Neuronal stem cell (in vitro differentiated cells): ENCODE data around the gene APRT.

Source experiments
- DNase-seq: peaks from one replicate; pipeline ENCODE4 v3.0.0-alpha.2; 2013; ENCODE audit warnings: low spot score
- H2AFZ ChIP-seq: one replicate; pipeline ENCODE4 v1.6.1; 2013; ENCODE audit warnings: mild to moderate bottlenecking, low read length, inconsistent platforms
- H2AK5ac ChIP-seq: 2 replicates; pipeline ENCODE4 v1.6.1; 2013; ENCODE audit warnings: low read depth, mild to moderate bottlenecking, inconsistent platforms, low read length, moderate library complexity, mixed read lengths
- H2BK120ac ChIP-seq: 2 replicates; pipeline ENCODE4 v1.6.1; 2013; ENCODE audit warnings: low read depth, mild to moderate bottlenecking, inconsistent platforms, low read length, moderate library complexity, mixed read lengths
- H2BK12ac ChIP-seq: one replicate; pipeline ENCODE4 v1.6.1; 2013; ENCODE audit warnings: low read length, inconsistent platforms
- H2BK15ac ChIP-seq: 2 replicates; pipeline ENCODE4 v1.6.1; 2013; ENCODE audit warnings: mild to moderate bottlenecking, low read length, inconsistent platforms, mixed read lengths
- H2BK5ac ChIP-seq: one replicate; pipeline ENCODE4 v1.6.1; 2013; ENCODE audit warnings: inconsistent platforms, mild to moderate bottlenecking, low read length, moderate library complexity
- H3K14ac ChIP-seq: one replicate; pipeline ENCODE4 v1.6.1; 2013; ENCODE audit warnings: low read length, inconsistent platforms
- H3K18ac ChIP-seq: 2 replicates; pipeline ENCODE4 v1.6.1; 2013; ENCODE audit warnings: low read length, inconsistent platforms
- H3K23ac ChIP-seq: 2 replicates; pipeline ENCODE4 v1.6.1; 2013; ENCODE audit warnings: low read depth, mild to moderate bottlenecking, mixed read lengths, low read length, inconsistent platforms; ENCODE audit not compliant: poor library complexity
- H3K27ac ChIP-seq: replicated peaks from 3 replicates; pipeline ENCODE4 v1.5.1; 2013; ENCODE audit warnings: low read length, inconsistent platforms
- H3K27me3 ChIP-seq, 3 experiments: 2 replicates each; pipeline ENCODE4 v1.6.1; 2013; ENCODE audit warnings: low read length in 3 of 3, mild to moderate bottlenecking in 2 of 3, inconsistent platforms in 1 of 3, low read depth in 1 of 3, mixed read lengths in 1 of 3, moderate library complexity in 1 of 3; ENCODE audit not compliant: control insufficient read depth in 3 of 3, insufficient read depth in 3 of 3
- H3K36me3 ChIP-seq, 2 donors: replicated peaks in 1 of 2; 2 replicates each; pipeline ENCODE4 v1.6.1; 2013; ENCODE audit warnings: low read length in 2 of 2; ENCODE audit not compliant: control insufficient read depth in 2 of 2, insufficient read depth in 2 of 2
- H3K4ac ChIP-seq: 2 replicates; pipeline ENCODE4 v1.6.1; 2013; ENCODE audit warnings: inconsistent platforms, mild to moderate bottlenecking, low read length, moderate library complexity
- H3K4me1 ChIP-seq, 2 donors: 1 replicate in 1 of 2; 2 replicates in 1 of 2; pipeline ENCODE4 v1.6.1; 2013; ENCODE audit warnings: low read length in 2 of 2, low read depth in 1 of 2; ENCODE audit not compliant: control insufficient read depth in 2 of 2, insufficient read depth in 1 of 2
- H3K4me2 ChIP-seq: one replicate; pipeline ENCODE4 v1.6.1; 2013; ENCODE audit warnings: mild to moderate bottlenecking, low read length, inconsistent platforms; ENCODE audit not compliant: insufficient read depth, poor library complexity, severe bottlenecking
- H3K4me3 ChIP-seq, 2 donors: 2 replicates each; pipeline ENCODE4 v1.5.1; 2013; ENCODE audit warnings: low read length in 2 of 2, mild to moderate bottlenecking in 2 of 2, inconsistent platforms in 1 of 2, moderate library complexity in 1 of 2
- H3K79me1 ChIP-seq: one replicate; pipeline ENCODE4 v1.6.1; 2013; ENCODE audit warnings: low read depth, mild to moderate bottlenecking, inconsistent platforms, low read length, moderate library complexity
- H3K9ac ChIP-seq: one replicate; pipeline ENCODE4 v1.6.1; 2013; ENCODE audit warnings: mild to moderate bottlenecking, low read depth, low read length, inconsistent platforms; ENCODE audit not compliant: poor library complexity
- H3K9me3 ChIP-seq, 2 donors: replicated peaks in 1 of 2; 2 replicates each; pipeline versions ENCODE3 to v1.6.1; 2013; ENCODE audit warnings: low read length in 2 of 2, mild to moderate bottlenecking in 2 of 2, inconsistent platforms in 1 of 2, low read depth in 1 of 2, mixed read lengths in 1 of 2, moderate library complexity in 1 of 2; ENCODE audit not compliant: control insufficient read depth in 2 of 2, insufficient read depth in 1 of 2
- H4K8ac ChIP-seq: one replicate; pipeline ENCODE4 v1.6.1; 2013; ENCODE audit warnings: low read depth, mild to moderate bottlenecking, inconsistent platforms, low read length, moderate library complexity
- H4K91ac ChIP-seq: one replicate; pipeline ENCODE4 v1.6.1; 2013; ENCODE audit warnings: low read length, low read depth, mild to moderate bottlenecking, inconsistent platforms; ENCODE audit not compliant: poor library complexity
- WGBS, 2 donors: extraction: QIAGEN DNeasy Blood & Tissue Kit; methylation state at CpG; one replicate each; pipeline ENCODE4 v1.1.7; 2013; ENCODE audit warnings: missing lambda C conversion rate in 2 of 2, mixed read lengths in 1 of 2; ENCODE audit not compliant: insufficient read length in 2 of 2, insufficient replicate concordance in 1 of 2; ENCODE audit errors: extremely low coverage in 2 of 2; 5-methylcytosine and 5-hydroxymethylcytosine counted together

The APRT gene

DNA sequence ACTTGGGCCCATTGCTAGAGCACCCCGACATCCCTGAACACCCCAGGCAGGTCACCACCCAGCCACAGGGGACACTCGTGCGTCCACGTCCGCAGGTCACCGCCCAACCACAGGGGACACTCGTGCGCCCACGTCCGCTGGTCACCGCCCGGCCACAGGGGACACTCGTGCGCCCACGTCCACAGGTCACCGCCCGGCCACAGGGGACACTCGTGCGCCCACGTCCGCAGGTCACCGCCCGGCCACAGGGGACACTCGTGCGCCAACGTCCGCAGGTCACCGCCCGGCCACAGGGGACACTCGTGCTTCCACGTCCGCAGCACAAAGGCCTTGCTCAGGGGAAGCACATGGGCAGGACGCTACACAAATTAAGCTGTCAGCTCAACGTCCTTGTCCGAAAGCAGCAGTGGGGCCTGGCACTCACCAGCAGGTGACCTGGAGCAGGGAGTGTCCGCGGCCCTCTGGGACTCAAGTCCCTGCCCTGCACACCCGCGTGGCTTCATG lies 27.4 kb upstream of the APRT start:
- H2BK15ac ChIP-seq: no peak overlapping the region
- no peak overlapping the region for H3K4ac ChIP-seq
- H4K8ac ChIP-seq: no peak overlapping the region
- peak overlapping the region; percentile 17 for H3K18ac ChIP-seq
- H2AK5ac ChIP-seq: no peak overlapping the region
- H3K23ac ChIP-seq: peak overlapping the region; percentile 65
- no peak overlapping the region for H3K27ac ChIP-seq
- H3K14ac ChIP-seq: no peak overlapping the region
- peaks cover 0 to 9% of the 10 kb centered on the region in 2 donors for H3K36me3 ChIP-seq
- H3K4me2 ChIP-seq: no peak overlapping the region
- no peak overlapping the region for H2BK120ac ChIP-seq
- no peaks in the 10 kb centered on the region for H3K9me3 ChIP-seq
- H3K27me3 ChIP-seq: no peaks in the 10 kb centered on the region
- H4K91ac ChIP-seq: no peak overlapping the region
- H2BK12ac ChIP-seq: no peak overlapping the region
- H3K9ac ChIP-seq: no peak overlapping the region
- no peaks in the 10 kb centered on the region for H3K4me1 ChIP-seq
- H3K79me1 ChIP-seq: peaks cover 11% of the 10 kb centered on the region
- WGBS, 2 donors: no CpG with 5 or more reads among the region's 39 CpGs
- no peak overlapping the region for H2AFZ ChIP-seq
- DNase-seq: no peak
- no peak overlapping the region for H3K4me3 ChIP-seq
- no peak overlapping the region for H2BK5ac ChIP-seq

- DNase-seq: no peak
- Histone ChIP-seq H4K91ac (no peak overlapping the region), H3K14ac (no peak overlapping the region), H3K4me3 (no peak overlapping the region), H3K27me3 (no peaks in the 10 kb centered on the region), H2BK5ac (no peak overlapping the region), H3K36me3 (peaks cover 0 to 9% of the 10 kb centered on the region in 2 donors), H2BK120ac (no peak overlapping the region), H2BK12ac (no peak overlapping the region), H2AK5ac (no peak overlapping the region), H3K79me1 (peaks cover 11% of the 10 kb centered on the region), H3K4me2 (no peak overlapping the region), H3K23ac (peak overlapping the region; percentile 65), H2BK15ac (no peak overlapping the region), H3K4ac (no peak overlapping the region), H4K8ac (no peak overlapping the region), H3K4me1 (no peaks in the 10 kb centered on the region), H3K9me3 (no peaks in the 10 kb centered on the region), H2AFZ (no peak overlapping the region), H3K18ac (no peak overlapping the region), H3K27ac (no peak overlapping the region), H3K9ac (no peak overlapping the region)
- WGBS, 2 donors: no CpG with 5 or more reads among the region's 19 CpGs
These were observed 26.8 kb upstream of the APRT start for GRCh38 chr16:88838566-88838965.

DNA sequence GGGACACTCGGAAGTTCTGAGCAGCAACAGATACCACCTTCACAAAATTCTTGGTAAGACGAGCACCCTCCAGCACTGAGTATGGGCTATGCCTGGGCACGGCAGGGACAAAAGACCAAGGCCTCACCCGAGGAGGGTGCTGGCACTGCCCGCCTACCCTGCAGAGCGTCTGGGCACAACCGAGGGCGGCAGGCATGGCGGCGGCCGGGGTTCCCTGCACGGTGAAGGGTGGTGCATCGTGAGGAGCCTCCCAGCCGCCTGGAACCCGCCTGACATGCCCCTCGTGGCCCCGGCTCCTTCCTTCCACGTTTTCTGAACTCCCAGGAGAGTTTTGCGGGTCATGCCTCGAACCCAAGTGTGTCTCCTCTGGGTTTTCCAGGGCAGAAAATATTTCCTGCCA lies 26.1 kb upstream of the APRT start:
- Histone ChIP-seq H2BK120ac (no peak overlapping the region), H2AFZ (no peak overlapping the region), H3K4me2 (no peak overlapping the region), H2AK5ac (no peak overlapping the region), H4K8ac (no peak overlapping the region), H2BK5ac (no peak overlapping the region), H3K14ac (no peak overlapping the region), H3K27ac (no peak overlapping the region), H3K4ac (no peak overlapping the region), H2BK15ac (no peak overlapping the region), H3K79me1 (peaks cover 11% of the 10 kb centered on the region), H3K4me3 (no peak overlapping the region), H3K23ac (no peak overlapping the region), H3K18ac (no peak overlapping the region), H3K4me1 (no peaks in the 10 kb centered on the region), H2BK12ac (no peak overlapping the region), H3K36me3 (peaks cover 0 to 9% of the 10 kb centered on the region in 2 donors), H3K9me3 (no peaks in the 10 kb centered on the region), H3K9ac (no peak overlapping the region), H4K91ac (no peak overlapping the region), H3K27me3 (no peaks in the 10 kb centered on the region)
- WGBS, 2 donors: no CpG with 5 or more reads among the region's 20 CpGs
- DNase-seq: no peak

DNA sequence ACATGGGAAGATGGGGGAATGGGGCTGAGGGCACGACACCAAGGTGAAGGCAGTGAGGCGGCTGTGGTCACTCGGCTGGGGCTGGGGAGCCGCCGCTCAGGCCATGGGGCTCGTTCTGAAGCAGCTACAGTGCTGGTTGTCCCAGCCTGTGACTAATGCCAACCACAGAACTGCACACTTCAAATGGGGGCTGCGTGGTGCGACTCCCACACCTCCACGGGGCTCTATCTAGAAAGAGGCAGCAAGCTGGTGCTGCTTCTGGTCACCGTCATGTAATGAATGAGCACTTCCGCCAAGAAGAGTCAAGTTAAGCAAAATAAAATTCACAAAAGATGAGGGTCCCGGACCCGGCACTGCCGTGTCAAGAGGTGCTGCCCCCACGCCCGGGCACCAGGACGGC lies 25.1 kb upstream of the APRT start:
- WGBS, 2 donors: no CpG with 5 or more reads among the region's 17 CpGs
- no peak overlapping the region for H2BK120ac ChIP-seq
- peaks cover 0 to 9% of the 10 kb centered on the region in 2 donors for H3K36me3 ChIP-seq
- H3K27ac ChIP-seq: no peak overlapping the region
- peaks cover 8% of the 10 kb centered on the region for H3K79me1 ChIP-seq
- no peak overlapping the region for H2BK12ac ChIP-seq
- H3K4me1 ChIP-seq: no peaks in the 10 kb centered on the region
- H3K4me2 ChIP-seq: no peak overlapping the region
- H3K9me3 ChIP-seq: no peaks in the 10 kb centered on the region
- H2AK5ac ChIP-seq: no peak overlapping the region
- DNase-seq: no peak
- no peak overlapping the region for H3K9ac ChIP-seq
- H2BK5ac ChIP-seq: peak overlapping the region; percentile 24
- H2AFZ ChIP-seq: no peak overlapping the region
- H3K14ac ChIP-seq: peak overlapping the region; percentile 71
- H2BK15ac ChIP-seq: no peak overlapping the region
- H3K4ac ChIP-seq: no peak overlapping the region
- no peak overlapping the region for H4K8ac ChIP-seq
- no peak overlapping the region for H3K23ac ChIP-seq
- no peak overlapping the region for H4K91ac ChIP-seq
- H3K18ac ChIP-seq: no peak overlapping the region
- H3K27me3 ChIP-seq: no peaks in the 10 kb centered on the region
- H3K4me3 ChIP-seq: no peak overlapping the region
